Stimulated activated CD8-positive, alpha-beta memory T cell treated with anti-CD3 and anti-CD28 coated beads, Interleukin-12 subunit alpha, Interleukin-12 subunit beta, amount 100 ng/mL, for 1 hour (primary cell): ENCODE measurements around the gene POMGNT1.

Experiments used
- DNase-seq: peaks from one replicate; pipeline ENCODE4 v3.0.0-alpha.2; 2020; ENCODE audit warnings: low read depth

The POMGNT1 gene

GRCh38 chr1:46157916-46158311 lies 40.3 kb downstream of the POMGNT1 start:
- DNase-seq = no peak

GRCh38 chr1:46153732-46154131 lies 44.5 kb downstream of the POMGNT1 start:
- no peak for DNase-seq

DNA sequence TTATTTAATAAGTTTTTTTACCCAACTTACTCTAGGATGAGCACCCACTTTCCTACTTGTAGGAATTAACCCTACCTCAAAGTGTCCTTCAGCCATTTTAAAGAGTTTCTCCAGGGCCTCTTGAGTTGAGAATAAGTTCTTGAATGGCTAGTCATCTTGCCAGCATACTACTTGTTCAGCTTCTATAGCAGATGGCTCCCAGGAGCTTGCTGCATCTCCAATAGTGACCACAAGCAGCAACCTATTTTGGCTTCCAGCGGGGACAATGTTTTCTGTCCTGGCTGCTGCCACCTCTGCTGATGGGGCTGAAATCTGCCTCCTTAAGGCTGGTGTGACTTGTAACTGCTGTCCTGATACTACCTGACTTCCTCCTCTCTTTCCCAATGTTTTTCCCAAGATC lies 45.0 kb downstream of the POMGNT1 start:
- DNase-seq = no peak

- DNase-seq = no peak
Measured at GRCh38 chr1:46152016-46152415, 46.2 kb downstream of the POMGNT1 start.

DNA sequence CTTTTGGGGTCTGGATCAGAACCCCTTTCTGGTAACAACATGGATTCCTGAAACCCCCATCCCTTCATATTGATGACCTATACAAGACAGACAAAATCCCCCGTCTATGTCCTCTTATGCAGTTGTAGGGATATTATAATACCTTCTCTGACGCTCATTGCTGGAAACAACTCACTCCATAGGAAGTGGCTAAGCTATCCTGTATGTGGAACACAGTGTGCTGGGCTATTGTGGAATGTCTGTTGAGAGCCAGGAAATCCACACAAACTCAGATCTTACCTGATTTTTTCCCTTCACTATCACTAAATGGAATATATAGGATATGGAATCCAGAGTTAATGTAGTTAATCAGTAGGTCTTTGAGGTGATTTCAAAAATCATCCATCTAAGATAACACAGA lies 48.1 kb downstream of the POMGNT1 start:
- no peak for DNase-seq

DNA sequence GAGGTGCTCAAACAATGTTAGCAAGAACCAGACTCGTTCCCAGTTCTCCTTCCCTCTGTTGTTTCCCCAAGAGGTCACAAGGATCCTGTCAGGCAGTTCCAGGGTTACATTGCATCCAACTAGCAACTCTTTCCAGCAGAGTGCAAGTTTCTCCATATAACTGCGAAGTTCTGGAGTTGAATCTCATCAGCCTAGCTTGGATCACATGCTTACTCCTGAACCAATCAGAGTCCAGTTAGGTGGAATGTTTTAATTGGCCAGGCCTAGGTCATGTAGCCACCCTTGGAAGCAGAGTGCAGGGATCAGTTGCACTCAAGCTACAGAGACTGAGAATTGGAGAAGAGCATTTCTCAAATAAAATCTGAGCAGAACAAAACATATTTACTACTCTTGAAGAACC lies 49.9 kb downstream of the POMGNT1 start:
- DNase-seq = no peak
